ENCODE measurements around the gene ZSCAN29. TPM values are rescaled to one million over a fixed set of nuclear protein-coding genes. Genes with fewer than 3 reads are reported as not detected.

Gene ZSCAN29
- total RNA-seq, 1 donor from 2014 or later: 27.8 TPM

GRCh38 chr15:43361313-43361903 is 9.4 kb downstream of the ZSCAN29 start:
- FAIRE-seq (no peak), DNase-seq (ENCODE audit: low read depth) (no peak)
- no peaks in the 10 kb centered on the region for H4K20me1 ChIP-seq (ENCODE audit: insufficient read depth, low read length)
- H3K79me2 ChIP-seq (ENCODE audit: insufficient read depth, low read length): peaks cover 5% of the 10 kb centered on the region
- TF ChIP-seq, protein P1, sequence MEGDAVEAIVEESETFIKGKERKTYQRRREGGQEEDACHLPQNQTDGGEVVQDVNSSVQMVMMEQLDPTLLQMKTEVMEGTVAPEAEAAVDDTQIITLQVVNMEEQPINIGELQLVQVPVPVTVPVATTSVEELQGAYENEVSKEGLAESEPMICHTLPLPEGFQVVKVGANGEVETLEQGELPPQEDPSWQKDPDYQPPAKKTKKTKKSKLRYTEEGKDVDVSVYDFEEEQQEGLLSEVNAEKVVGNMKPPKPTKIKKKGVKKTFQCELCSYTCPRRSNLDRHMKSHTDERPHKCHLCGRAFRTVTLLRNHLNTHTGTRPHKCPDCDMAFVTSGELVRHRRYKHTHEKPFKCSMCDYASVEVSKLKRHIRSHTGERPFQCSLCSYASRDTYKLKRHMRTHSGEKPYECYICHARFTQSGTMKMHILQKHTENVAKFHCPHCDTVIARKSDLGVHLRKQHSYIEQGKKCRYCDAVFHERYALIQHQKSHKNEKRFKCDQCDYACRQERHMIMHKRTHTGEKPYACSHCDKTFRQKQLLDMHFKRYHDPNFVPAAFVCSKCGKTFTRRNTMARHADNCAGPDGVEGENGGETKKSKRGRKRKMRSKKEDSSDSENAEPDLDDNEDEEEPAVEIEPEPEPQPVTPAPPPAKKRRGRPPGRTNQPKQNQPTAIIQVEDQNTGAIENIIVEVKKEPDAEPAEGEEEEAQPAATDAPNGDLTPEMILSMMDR (IDR thresholded peaks at IDR 0.05; ENCODE audit: insufficient read depth, low read depth, low read length): no peak
- no peak for TF ChIP-seq EZH2 (IDR thresholded peaks at IDR 0.05; ENCODE audit: insufficient read depth, low read length)
- H3K27me3 Mint-ChIP-seq (ENCODE audit: low read depth, unreplicated experiment): no peaks in the 10 kb centered on the region
- H3K36me3 ChIP-seq (ENCODE audit: insufficient read depth, low read length): peaks cover 40% of the 10 kb centered on the region
- no peaks in the 10 kb centered on the region for H3K27me3 ChIP-seq (ENCODE audit: insufficient read depth, low read length)
- H3K4me3 ChIP-seq (ENCODE audit: insufficient read depth, low read depth, low read length): no peak overlapping the region
- peaks cover 40% of the 10 kb centered on the region for H3K9me3 Mint-ChIP-seq (ENCODE audit: unreplicated experiment)
- no peak overlapping the region for H3K27ac ChIP-seq (ENCODE audit: low read depth, low read length)
- H3K4me1 Mint-ChIP-seq (ENCODE audit: low read depth, unreplicated experiment): no peaks in the 10 kb centered on the region
- H3K27ac Mint-ChIP-seq (ENCODE audit: unreplicated experiment): no peak overlapping the region
- H3K4me3 Mint-ChIP-seq (ENCODE audit: unreplicated experiment): no peak overlapping the region
- peaks cover 74% of the 10 kb centered on the region for H3K36me3 Mint-ChIP-seq (ENCODE audit: low read depth, unreplicated experiment)
- no peak overlapping the region for H3K9ac ChIP-seq (ENCODE audit: low read length)
- no peak overlapping the region for H2AFZ ChIP-seq (ENCODE audit: low read depth, low read length)
- no peaks in the 10 kb centered on the region for H3K4me1 ChIP-seq (ENCODE audit: insufficient read depth, low read length)
- H3K9me3 ChIP-seq (ENCODE audit: insufficient read depth, low read depth, low read length): peaks cover 43% of the 10 kb centered on the region
- H3K4me2 ChIP-seq (ENCODE audit: low read length): no peak overlapping the region

DNA sequence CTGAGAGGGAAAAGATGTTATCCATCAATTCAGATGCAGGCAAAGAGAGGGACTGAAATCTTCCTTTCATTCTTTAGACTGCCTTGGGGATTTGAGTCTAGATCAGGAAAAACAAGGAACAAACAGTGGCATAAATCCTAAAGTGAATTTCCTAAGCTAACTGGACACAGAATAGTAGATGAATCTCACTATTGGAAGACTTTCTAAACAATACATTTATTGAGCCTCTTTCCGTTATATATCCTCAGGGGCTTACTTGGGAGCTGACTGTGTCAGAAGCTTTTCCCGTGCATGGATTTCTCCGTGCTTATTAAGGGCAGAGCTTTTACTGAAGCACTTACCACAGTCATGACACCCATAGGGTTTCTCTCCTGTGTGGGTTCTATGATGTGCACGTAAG is 10.0 kb downstream of the ZSCAN29 start:
- Histone ChIP-seq H3K4me3 (ENCODE audit: insufficient read depth, low read depth, low read length) (no peak overlapping the region), H4K20me1 (ENCODE audit: insufficient read depth, low read length) (no peaks in the 10 kb centered on the region), H3K4me2 (ENCODE audit: low read length) (no peak overlapping the region), H2AFZ (ENCODE audit: low read depth, low read length) (no peak overlapping the region), H3K9ac (ENCODE audit: low read length) (no peak overlapping the region), H3K36me3 (ENCODE audit: insufficient read depth, low read length) (peaks cover 40% of the 10 kb centered on the region), H3K9me3 (ENCODE audit: insufficient read depth, low read depth, low read length) (peaks cover 43% of the 10 kb centered on the region), H3K79me2 (ENCODE audit: insufficient read depth, low read length) (peaks cover 5% of the 10 kb centered on the region), H3K4me1 (ENCODE audit: insufficient read depth, low read length) (no peaks in the 10 kb centered on the region), H3K27me3 (ENCODE audit: insufficient read depth, low read length) (no peaks in the 10 kb centered on the region), H3K27ac (ENCODE audit: low read depth, low read length) (no peak overlapping the region)
- FAIRE-seq: no peak
- H3K36me3 Mint-ChIP-seq (ENCODE audit: low read depth, unreplicated experiment): peaks cover 69% of the 10 kb centered on the region
- TF ChIP-seq, protein P1 (IDR thresholded peaks at IDR 0.05; ENCODE audit: insufficient read depth, low read depth, low read length): no peak
- no peak for TF ChIP-seq EZH2 (IDR thresholded peaks at IDR 0.05; ENCODE audit: insufficient read depth, low read length)
- H3K4me1 Mint-ChIP-seq (ENCODE audit: low read depth, unreplicated experiment): no peaks in the 10 kb centered on the region
- no peak overlapping the region for H3K4me3 Mint-ChIP-seq (ENCODE audit: unreplicated experiment)
- no peak for DNase-seq (ENCODE audit: low read depth)
- H3K27me3 Mint-ChIP-seq (ENCODE audit: low read depth, unreplicated experiment): no peaks in the 10 kb centered on the region
- H3K27ac Mint-ChIP-seq (ENCODE audit: unreplicated experiment): no peak overlapping the region
- peaks cover 40% of the 10 kb centered on the region for H3K9me3 Mint-ChIP-seq (ENCODE audit: unreplicated experiment)

DNA sequence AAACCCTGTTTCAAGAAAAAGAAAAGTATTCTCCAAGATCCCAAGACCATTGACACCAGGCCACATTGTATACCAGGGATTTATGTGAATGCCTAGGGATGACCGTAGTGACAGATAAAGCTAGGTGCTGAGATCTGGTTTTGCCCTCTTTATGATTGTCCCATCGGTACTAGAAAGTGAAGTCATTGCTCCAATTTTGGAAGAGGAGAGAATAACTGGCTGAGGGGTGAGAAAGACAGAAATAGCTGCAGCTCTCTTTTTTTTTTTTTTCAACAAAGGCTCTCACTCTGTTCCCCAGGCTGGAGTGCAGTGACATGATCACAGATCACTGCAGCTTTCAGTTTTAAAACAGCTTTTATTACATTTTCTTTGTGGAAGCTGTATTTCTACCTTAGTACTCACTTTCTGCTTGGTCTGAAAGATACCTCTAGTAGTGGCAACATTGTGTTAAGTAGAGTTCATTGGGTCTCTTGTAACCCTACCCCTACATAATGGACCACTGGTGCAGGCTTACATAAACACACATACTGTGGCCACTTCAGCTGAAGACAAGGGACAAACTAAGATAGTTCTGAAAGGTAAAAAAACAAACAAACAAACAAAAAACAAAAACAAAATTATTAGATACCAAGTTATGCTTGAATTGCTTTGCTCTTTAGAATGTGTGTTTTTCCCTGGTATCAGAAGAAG is 18.0 kb downstream of the ZSCAN29 start:
- H3K4me3 ChIP-seq (ENCODE audit: insufficient read depth, low read depth, low read length): no peak overlapping the region
- H2AFZ ChIP-seq (ENCODE audit: low read depth, low read length): no peak overlapping the region
- no peaks in the 10 kb centered on the region for H4K20me1 ChIP-seq (ENCODE audit: insufficient read depth, low read length)
- no peak for DNase-seq (ENCODE audit: low read depth)
- no peaks in the 10 kb centered on the region for H3K4me1 ChIP-seq (ENCODE audit: insufficient read depth, low read length)
- Mint-ChIP-seq H3K27ac (ENCODE audit: unreplicated experiment) (no peak overlapping the region), H3K36me3 (ENCODE audit: low read depth, unreplicated experiment) (peaks cover 12% of the 10 kb centered on the region), H3K4me1 (ENCODE audit: low read depth, unreplicated experiment) (no peaks in the 10 kb centered on the region), H3K27me3 (ENCODE audit: low read depth, unreplicated experiment) (no peaks in the 10 kb centered on the region), H3K9me3 (ENCODE audit: unreplicated experiment) (no peaks in the 10 kb centered on the region), H3K4me3 (ENCODE audit: unreplicated experiment) (no peak overlapping the region)
- no peak overlapping the region for H3K9ac ChIP-seq (ENCODE audit: low read length)
- no peaks in the 10 kb centered on the region for H3K27me3 ChIP-seq (ENCODE audit: insufficient read depth, low read length)
- TF ChIP-seq, protein P1 (IDR thresholded peaks at IDR 0.05; ENCODE audit: insufficient read depth, low read depth, low read length): no peak
- no peak for TF ChIP-seq EZH2 (IDR thresholded peaks at IDR 0.05; ENCODE audit: insufficient read depth, low read length)
- H3K36me3 ChIP-seq (ENCODE audit: insufficient read depth, low read length): no peaks in the 10 kb centered on the region
- no peak overlapping the region for H3K4me2 ChIP-seq (ENCODE audit: low read length)
- H3K27ac ChIP-seq (ENCODE audit: low read depth, low read length): no peak overlapping the region
- H3K9me3 ChIP-seq (ENCODE audit: insufficient read depth, low read depth, low read length): no peaks in the 10 kb centered on the region
- no peaks in the 10 kb centered on the region for H3K79me2 ChIP-seq (ENCODE audit: insufficient read depth, low read length)
- FAIRE-seq: no peak

All from astrocyte (in vitro differentiated cells and primary cell).